NCI-H2171 treated with DMSO at 0.1 percent for 48 hours (cell line): ENCODE measurements around the gene THYN1.

ENCODE experiments used
- DNase-seq: peaks from one replicate; lab custom pipeline; 2025; lab: John Stamatoyannopoulos, UW

Gene THYN1

GRCh38 chr11:134248910-134249480 lies 4.2 kb downstream of the THYN1 start:
- no peak for DNase-seq

- DNase-seq = no peak
Observed at GRCh38 chr11:134246678-134247077, 6.5 kb downstream of the THYN1 start.

- no peak for DNase-seq
Observed at GRCh38 chr11:134246100-134246499, 7.1 kb downstream of the THYN1 start.

- DNase-seq = no peak
Observed at GRCh38 chr11:134245434-134245833, 7.7 kb downstream of the THYN1 start.

GRCh38 chr11:134244593-134244992 lies 8.6 kb downstream of the THYN1 start:
- DNase-seq = no peak

GRCh38 chr11:134243913-134244312 lies 9.2 kb downstream of the THYN1 start:
- no peak for DNase-seq

- DNase-seq = no peak
Observed at GRCh38 chr11:134242376-134242775, 10.8 kb downstream of the THYN1 start.

- DNase-seq = no peak
Observed at GRCh38 chr11:134240592-134240991, 12.6 kb downstream of the THYN1 start.

GRCh38 chr11:134238956-134239355 lies 14.2 kb downstream of the THYN1 start:
- DNase-seq = no peak

- DNase-seq = no peak
Observed at GRCh38 chr11:134237557-134237922, 15.6 kb downstream of the THYN1 start.

- DNase-seq = no peak
Observed at GRCh38 chr11:134236834-134237556, 16.2 kb downstream of the THYN1 start.

GRCh38 chr11:134235399-134235798 lies 17.8 kb downstream of the THYN1 start:
- no peak for DNase-seq

- no peak for DNase-seq
Observed at GRCh38 chr11:134233729-134234179, 19.4 kb downstream of the THYN1 start.

GRCh38 chr11:134231958-134232659 lies 21.0 kb downstream of the THYN1 start:
- DNase-seq = no peak

GRCh38 chr11:134230339-134230738 lies 22.8 kb downstream of the THYN1 start:
- no peak for DNase-seq

- DNase-seq = no peak
Observed at GRCh38 chr11:134229126-134229790, 23.9 kb downstream of the THYN1 start.

GRCh38 chr11:134228625-134229024 lies 24.5 kb downstream of the THYN1 start:
- peak; percentile 67 for DNase-seq

- no peak for DNase-seq
Observed at GRCh38 chr11:134226806-134227325, 26.3 kb downstream of the THYN1 start.

GRCh38 chr11:134224710-134225664 lies 28.2 kb downstream of the THYN1 start:
- peak; percentile 38 for DNase-seq

- peak; percentile 86 for DNase-seq
Observed at GRCh38 chr11:134223836-134224709, 29.1 kb downstream of the THYN1 start, which contains the start of the genes NCAPD3 and VPS26B. TSS of gene NCAPD3 (minus strand) at chr11:134223967. CDS start at chr11:134223926, 41 bp downstream. TSS of gene VPS26B (plus strand) at chr11:134224671. CDS start at chr11:134225123, 452 bp downstream.
